LHCN-M2 (cell line): ENCODE data around the gene IRF1. TPM values are rescaled to one million over a fixed set of nuclear protein-coding genes. Genes with fewer than 3 reads are reported as not detected.
A peak's percentile ranks its signal among the peaks of the same experiment; 100 is the strongest.

Experiments
- DNase-seq: peaks from one replicate; pipeline ENCODE4 v3.0.0-alpha.2; 2012; ENCODE audit warnings: low read depth
- total RNA-seq: library from RNA; depleted of rRNA; stranded (reverse); fragments of >200 nt; gene quantifications from 2 replicates; pipeline ENCODE4 v1.2.3, GENCODE V29; 2014

Gene IRF1
- total RNA-seq, 1 experiment from 2014 or later: 20.3 TPM

DNA sequence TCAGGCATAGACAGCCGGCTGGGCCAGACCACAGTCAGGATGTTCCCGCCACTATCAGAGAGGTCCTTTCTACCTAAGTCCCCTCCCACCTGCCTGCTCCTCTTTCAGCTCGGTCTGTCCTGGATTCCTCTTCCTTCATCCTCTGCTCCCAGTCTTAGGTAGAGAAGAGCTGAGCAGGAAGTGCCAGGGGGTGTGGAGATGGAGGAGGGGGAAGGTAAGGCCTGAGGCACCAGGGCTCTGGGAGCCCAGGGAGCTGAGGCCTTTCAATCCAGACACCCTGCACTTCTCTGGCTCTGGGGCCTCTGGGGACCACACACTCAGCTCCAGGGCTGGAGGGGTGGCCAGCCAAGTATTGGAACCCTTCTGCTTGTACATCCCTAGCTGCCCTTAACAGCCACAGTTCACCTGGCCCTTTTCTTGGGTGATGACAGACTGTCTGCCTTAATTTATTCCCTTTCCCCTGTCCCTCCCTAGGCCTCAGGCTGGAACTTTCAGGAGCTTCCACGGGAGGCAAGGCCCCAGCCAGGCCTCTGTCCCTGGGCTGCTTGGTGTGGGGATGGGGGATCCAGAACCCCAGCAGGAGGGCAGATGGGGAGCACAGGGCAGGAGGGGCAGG, 15.6 kb downstream of the IRF1 start:
- no peak for DNase-seq

DNA sequence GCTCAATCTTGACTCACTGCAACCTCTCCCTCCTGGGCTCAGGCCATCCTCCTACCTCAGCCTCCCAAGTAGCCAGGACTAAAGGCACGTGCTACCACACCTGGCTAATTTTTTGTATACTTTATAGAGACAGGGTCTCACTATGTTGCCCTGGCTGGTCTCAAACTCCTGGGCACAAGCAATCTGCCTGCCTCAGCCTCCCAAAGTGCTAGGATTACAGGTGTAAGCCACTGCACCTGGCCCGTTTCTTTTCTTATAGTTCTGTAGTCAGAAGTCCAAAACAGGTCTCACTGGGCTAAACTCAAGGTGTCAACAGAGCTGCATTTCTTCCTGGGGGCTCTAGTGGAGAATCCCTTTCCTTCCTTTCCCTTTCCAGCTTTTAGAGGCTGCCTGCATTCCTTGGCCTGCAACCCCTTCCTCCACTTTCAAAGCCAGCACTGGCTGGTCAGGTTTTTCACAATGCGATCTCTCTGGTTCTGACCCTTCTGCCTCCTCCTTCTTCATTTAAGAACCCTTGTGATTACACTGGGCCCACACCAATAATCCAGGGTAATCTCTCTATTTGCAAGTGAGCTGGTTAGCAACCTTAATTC, 16.3 kb downstream of the IRF1 start:
- no peak for DNase-seq

DNA sequence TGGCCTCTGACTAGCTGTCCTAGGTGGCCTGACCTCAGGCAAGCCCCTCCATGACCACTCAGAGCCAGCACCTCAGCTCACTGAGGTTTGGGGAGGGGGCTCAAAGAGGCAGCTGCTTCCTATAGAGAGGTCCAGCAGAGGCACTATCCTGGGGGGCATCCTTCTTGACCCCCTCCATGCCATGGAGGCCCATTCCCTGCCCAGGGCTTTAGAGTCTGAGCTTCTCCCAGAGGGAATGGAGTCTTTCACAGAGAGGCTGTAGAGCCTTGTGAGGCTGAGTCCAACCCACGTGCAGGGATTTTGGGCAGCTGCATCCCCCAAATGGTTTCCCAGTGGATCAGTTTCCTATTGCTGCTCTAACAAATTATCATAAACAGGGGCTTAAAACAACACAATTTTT, 16.9 kb downstream of the IRF1 start:
- no peak for DNase-seq

DNA sequence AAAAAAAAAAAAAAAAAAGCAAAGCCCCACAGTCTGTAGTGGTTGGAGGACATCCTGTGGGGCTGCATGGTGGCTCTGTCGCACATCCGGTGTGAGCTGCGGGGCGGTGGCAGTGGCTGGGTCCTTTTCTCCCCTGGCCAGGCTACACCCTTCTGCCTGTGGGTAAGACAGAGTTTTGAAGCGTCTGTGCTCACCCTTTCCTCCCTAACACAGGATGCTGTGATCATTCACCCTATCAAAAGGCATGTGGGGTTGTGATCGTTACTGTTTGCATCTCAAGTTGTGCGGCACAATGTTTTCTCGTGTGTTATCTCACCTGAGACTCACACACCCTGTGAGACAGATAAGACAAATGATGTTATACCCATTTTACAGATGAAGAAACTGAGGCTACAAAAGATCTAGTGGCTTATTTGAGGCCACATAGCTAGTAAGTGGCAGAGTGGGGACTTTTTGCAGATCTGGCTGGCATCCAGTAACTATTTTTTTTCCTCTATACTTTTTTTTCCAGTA, 17.5 kb downstream of the IRF1 start:
- DNase-seq: no peak

DNA sequence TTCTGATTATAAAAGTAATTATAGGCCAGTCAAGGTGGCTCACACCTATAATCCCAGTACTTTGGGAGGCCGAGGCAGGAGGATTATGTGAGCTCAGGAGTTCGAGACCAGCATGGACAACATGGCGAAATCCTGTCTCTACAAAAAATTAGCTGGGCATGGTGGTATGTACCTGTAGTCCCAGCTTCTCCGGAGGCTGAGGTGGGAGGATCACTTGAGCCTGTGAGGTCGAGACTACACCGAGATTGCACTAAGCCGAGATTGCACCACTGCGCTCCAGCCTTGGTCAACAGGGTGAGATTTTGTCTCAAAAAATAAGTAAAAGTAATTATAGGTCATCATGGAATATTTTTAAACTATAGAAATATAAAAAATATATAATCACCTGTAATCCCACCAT, 18.1 kb downstream of the IRF1 start:
- no peak for DNase-seq

DNA sequence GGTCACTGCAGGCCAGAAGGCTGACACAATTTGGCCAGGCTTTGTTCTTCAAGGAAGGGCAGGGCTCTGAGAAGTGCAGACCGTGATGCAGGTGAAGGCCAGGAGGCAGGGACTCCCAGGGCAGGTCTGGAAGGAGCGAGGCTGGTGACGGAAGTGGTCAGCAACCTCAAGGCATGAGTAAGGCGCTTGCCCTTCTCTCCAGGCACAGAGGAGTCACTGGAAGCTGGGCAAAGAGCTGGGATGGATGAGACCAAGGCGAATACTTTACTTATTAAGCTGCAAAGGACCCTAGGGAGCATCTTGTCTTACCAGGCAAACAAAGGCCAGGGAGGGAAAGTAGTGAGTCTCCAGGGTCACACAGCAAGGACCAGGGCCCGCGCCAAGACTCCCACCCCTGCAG, 18.6 kb downstream of the IRF1 start:
- peak; percentile 59 for DNase-seq

DNA sequence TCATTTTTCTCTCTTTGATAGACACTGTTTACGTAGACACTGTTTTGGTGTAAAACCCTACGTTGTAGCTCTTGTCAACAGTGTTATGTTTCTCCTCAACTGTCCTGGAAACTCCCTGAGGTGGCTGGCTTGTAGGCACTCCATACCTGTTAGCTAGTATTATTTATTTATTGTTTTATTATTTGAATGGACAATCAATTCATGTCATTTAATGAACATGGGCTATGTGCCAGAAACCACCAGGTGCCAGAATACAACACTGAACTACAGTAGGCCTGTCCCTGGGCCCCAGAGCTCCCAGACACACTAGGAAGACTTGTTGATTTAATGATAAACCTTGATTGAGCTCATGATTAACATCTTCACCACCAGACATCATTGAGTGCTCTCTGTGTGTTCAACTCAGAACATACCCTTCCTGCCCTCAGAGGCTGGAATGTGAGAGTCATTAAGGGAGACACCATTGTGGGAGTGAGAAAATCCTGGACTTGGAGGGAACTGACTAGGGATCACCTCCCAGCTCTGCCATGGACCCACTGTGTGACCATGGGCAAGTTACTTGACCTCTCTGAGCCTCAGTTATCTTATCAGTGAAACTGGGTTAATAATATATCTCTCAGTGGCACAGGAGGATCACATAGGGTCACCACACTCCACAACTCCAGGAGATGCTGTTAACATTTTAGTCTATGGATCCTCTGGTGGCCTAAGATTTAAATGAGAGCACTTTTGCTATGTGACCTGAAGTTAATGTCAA, 19.2 kb downstream of the IRF1 start:
- DNase-seq: no peak

DNA sequence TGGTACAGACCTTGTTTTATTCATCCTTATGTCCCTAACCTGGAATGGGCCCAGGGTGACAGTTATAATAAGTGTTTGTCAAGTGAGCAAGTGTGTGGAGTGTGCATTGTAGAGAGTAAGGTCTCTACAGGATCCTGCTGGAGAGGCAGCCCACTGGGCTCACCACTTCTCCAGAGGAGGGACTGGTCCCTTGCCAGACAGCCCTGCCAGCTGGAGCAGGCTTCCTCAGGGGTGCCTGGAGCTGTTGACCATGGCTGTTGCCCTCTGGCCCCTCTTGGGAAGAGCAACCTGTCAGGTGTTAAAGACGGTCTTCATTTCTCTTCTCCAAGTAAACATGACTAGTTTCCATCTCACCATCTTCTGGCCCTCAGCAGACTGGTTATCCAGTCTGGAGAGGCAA, 20.0 kb downstream of the IRF1 start:
- DNase-seq: no peak

DNA sequence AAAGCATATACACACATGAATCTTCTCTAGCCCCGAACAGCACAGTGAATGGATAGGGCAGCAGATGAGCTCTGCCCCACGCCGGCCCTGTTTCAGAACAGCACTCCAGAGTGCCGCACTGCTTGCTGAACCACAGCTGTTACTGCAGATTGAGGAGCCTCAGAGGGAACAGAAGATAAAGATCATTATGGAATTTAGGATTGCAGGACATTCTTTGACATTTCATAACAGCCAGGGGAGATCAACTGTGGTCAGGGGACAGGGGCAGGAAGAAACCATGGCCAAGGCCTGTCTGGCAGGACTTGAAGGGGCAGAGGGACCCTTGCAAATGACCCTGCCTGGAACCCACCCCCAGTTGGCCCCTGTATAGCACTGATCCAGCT, 20.6 kb downstream of the IRF1 start:
- DNase-seq: peak; percentile 50

DNA sequence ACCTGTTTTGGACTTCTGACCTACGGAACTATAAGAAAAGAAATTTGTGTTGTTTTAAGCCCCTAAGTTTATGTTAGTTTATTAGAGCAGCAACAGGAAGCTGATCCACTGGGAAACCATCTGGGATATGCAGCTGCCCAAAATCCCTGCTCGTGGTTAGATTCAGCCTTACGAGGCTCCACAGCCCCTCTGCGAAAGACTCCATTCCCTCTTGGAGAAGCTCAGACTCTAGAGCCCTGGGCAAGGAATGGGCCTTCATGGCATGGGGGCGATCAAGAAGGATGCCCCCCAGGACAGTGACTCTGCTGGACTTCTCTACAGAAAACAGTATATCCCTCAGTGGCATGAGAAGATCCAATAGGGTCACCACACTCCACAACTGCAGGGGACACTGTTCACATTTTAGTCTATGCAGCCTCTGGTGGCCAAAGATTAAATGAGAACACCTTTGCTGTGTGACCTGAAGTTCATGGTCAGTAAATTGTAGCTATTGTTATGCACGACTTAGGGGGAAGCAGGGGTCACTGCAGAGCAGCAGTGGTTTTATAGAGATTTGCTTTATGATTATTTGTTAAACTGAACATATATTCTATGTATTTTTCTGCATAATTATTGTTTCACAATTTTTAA, 21.1 kb downstream of the IRF1 start:
- DNase-seq: peak; percentile 59

DNA sequence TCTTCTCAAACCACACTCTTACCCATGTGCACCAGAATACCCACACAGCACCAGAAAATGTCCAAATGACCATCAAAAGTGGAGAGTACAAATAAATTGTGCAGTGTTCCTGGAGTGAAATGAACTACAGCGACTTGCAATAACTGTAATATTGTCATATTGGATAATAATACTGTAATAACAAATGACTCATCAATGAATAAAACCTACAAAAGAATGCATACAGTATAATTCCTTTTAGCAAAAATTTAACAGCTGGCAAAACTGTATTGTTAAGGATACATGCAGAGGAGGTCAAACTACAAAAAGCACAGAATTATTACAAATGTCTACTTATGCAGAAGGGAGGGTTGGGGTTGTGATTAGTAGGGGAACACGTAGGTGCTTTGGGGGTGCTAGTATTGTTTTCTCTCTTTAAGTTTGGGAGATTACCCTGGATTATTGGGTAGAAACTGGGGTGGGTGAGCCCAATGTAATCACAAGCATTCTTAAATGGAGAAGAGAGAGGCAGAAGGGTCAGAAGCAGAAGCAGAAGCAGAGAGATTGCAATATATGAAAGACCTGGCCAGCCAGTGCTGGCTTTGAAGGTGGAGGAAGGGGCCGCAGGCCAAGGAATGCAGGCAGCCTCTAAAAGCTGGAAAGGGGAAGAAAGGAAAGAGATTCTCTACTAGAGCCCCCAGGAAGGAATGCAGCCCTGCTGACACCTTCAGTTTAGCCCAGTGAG, 21.8 kb downstream of the IRF1 start:
- peak; percentile 66 for DNase-seq

DNA sequence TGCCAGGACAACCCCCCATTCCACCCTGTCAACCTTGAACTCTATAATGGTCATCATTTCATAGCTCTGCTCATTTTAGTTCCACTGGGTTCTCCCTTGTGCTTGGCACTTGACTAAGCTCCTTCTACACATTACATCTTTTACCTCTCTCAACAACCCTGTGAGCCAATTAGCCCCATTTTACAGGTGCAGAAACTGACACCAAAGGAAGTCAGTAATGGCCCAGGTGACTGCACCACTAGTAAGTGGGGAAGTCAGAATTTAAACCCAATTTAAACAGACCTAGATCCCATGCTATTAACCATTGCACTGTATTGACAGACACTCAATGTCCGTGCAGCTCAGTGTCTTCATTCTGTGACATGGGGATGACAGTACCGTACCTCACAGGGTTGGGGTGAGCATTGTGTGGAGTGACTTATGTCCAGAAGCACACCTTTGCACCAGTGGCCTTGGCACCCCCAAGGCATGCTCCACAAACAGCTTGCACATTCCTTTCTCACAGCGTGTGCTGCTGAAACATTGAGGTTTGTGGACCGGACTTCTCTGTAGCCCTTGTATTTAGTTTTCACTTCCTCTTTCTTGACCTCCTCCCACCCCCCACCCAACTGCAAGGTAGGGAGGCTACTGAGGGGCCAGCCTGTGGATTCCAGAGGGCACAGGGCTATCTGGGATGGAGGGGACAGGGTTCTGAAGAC, 23.1 kb downstream of the IRF1 start:
- DNase-seq: no peak

DNA sequence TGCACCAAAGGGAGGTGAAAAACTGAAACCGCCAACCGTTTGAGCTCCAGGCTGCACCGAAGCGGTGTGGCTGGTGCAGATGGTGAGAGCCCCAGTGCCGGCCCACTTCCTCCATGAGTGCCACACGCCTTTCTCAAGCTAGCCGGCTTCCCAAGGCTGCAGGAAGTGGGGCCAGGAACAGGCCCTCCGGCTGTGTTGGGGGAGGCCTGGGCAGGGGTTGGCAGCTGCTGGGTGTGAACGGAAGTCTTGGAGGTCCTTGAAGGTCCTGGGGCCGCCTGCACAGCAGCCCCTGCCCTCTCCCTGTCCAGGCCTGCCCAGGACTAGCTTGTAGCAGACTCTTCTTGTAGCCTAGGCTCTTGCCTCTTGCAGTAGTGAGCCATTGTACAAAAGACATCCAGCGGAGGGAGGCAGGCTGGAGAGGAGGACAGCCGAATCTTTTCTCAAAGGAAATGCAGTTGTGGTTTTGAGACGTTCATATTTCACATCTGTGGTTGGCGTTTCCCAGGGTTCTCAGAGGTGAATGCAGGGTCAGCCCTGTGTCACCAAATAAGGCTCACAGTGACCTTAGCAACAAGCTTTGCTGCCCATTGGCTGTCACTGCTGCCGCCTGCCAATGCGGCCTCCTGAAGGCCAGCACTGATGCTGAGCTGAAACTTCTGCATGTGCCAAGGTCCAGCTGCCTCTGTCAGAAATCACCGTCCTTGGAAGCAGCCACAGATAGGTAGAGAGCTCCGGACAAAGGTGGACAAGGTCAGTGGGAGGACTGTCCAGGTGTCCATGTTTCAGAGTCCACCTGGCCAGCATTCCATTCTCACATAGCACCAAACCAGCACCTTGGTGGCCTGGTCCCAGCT, 23.9 kb downstream of the IRF1 start:
- DNase-seq: peak; percentile 94

DNA sequence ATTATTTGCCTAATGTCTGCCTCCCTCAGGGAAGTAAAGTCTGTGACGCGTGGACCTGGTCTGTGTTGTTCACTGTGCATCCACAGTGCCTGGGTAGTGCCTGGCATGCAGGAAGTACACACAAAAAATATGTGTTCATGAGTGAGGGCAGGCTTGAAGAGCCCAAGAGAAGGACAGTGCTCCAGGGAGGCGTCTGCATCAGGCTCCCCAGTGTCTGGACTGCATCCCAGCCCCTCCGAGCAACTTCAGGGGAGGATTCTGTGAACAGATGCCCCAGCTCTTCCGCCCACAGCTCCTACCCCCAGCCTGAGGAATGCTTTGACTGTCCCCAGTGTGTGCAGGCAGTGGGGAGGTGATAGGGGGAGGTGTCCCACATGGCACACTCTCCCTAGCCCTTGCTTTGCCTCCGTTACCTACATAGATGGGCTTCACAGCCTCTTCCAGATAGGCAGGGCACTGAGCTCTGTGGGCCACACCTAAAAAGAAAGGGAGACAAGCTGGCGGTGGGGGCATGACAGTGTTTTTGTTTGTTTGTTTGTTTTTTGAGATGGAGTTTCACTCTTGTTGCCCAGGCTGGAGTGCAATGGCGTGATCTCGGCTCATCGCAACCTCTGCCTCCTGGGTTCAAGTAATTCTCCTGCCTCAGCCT, 25.4 kb downstream of the IRF1 start:
- DNase-seq: peak; percentile 15

DNA sequence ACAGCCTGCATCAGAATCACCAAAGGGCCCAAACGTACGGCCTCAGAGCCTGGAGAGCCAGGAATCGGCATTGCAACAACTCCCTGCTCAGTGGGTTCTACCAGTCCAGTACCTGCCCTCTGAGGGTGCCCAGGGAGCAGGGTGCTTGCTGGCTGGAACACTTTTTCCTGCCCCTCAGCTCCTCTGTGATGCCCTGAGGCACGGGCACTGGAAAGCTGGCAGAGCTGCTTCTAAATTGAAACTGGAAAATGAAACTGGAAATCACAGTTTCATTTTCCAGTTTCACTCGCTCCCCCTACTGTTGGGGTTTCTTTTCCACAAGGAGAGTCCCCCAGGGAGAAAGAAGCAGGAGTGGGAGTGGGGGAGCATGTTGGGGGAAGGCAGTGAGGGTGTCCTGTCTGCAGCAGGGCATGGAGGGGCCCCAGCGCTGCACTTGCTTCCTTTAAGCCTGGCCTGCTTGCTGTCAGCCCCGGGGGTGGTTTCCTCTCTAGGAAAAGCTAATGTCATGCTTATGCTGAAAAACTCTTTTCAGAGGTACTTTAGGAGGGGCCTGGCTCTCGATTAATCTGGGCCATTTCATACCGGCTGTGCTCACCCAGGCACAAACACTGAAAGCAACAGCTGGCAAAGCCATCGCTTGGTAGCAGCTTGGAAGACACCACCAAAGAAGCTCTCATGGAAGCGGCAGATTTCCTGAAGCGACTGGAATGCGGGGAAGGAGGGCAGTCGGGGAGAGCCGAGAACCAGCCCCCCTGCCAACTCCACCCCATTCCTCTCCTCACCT, 26.2 kb downstream of the IRF1 start:
- DNase-seq: peak; percentile 56

DNA sequence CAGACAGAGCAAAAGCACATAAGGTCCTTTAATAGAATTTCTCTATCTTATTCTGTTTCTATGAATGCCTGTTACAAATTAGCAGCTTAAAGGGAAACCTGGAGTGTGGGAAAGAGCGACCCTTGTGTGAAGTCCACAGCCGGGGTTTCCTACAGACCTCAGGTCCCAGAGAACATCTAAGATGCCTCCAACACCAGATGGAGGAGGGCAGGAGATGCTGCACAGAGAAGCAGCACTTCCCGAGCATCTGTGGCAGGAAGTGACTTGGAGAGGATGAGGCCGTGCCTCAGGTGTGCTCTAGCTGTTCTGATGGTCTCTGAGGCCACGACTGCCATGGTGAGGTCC, 26.8 kb downstream of the IRF1 start:
- DNase-seq: no peak

DNA sequence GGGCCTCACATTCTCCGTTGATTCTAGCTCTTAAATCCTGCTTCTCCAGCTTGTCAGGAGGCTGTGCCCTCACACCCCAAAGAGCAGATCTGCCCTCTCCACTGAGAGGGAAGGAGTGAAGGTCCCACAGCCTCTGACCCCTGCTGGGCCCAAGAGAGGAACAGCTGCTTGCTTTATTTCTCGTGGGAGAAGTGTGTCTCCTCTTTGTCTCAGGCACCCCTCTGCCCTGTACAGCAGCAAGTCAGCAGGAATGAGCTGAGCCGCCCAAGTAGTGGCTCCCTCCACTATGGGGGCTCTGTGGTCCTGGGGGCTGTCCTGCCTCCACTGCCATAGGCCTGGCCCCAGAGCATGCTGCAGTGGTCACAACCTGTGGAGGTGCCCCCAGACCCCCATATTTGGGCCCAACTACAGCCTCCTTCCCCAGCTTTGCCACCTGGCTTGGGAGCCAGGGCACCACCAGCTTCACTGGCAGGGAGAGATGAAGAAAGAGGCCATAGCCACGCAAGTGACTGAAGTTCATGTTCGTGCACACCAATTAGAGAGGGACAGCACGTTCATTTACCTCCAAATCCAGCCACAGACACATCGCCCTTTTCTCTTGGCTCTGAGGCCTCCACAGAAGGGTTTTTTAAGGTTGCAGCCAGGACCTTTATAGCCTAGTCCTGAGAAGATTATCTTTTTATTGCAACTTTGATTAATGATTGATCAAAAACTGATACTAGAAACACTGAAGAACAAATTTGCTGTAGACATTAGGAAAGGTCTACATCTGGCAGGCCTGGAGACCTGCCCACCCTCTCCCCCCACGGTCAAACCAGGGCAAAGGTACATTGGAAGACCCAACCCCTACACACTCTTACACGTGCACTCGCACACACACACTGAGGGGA, 27.5 kb downstream of the IRF1 start:
- no peak for DNase-seq

DNA sequence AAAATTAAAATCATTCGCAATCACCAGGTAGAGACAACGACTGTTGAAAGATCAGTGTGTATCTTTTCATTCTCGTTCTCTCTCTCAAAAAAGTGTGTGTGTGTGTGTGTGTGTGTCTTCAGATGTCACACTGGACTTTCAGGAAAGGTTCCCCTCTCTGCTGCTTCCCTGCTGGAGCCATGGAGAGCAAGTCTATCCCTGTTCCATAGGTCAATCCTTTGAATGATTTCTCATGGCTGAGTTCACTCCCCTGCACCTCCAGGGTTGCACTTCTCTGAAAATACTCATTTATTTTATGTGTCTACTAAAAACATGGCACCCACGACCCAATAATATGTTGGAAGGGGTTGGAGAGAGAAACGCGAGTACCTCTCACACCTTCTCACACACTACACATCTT, 28.2 kb downstream of the IRF1 start:
- no peak for DNase-seq
